HuH-7 (cell line): ENCODE results near the gene RAD23B.

Experiments used
- DNase-seq: peaks from one replicate; pipeline ENCODE4 v3.0.0; 2011; ENCODE audit warnings: low spot score

Gene RAD23B

DNA sequence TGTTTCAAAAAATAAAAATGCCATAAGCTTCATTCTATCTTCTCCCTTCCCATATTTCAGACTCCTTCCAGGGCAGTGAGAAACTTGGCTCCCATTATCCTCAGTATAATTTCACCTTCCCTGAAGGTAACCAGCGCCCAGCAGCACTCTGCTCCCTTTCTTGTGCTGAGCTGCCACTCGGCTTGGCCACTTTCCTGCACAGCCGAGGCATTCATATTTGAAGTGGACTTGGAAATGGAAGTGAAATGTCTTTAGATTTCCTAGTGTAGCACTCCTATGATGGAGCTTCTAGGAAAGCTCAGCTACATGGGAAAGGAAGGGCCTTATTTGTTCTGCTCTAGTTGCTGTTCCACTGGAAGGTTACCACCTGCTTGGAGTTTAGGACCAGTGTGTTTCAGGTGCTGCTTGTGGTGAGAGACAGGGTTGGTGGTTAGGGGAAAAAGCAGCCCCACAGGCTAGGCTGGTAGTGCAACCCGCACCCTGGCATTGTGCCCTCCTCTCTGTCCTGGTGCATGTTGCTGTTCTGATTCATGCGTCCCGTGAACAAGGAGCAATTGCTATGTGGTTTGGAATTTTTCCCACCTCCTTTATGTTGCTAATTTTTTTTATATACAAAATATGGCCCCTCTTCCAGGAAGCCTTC is 53.8 kb downstream of the RAD23B start:
- DNase-seq, result no peak

DNA sequence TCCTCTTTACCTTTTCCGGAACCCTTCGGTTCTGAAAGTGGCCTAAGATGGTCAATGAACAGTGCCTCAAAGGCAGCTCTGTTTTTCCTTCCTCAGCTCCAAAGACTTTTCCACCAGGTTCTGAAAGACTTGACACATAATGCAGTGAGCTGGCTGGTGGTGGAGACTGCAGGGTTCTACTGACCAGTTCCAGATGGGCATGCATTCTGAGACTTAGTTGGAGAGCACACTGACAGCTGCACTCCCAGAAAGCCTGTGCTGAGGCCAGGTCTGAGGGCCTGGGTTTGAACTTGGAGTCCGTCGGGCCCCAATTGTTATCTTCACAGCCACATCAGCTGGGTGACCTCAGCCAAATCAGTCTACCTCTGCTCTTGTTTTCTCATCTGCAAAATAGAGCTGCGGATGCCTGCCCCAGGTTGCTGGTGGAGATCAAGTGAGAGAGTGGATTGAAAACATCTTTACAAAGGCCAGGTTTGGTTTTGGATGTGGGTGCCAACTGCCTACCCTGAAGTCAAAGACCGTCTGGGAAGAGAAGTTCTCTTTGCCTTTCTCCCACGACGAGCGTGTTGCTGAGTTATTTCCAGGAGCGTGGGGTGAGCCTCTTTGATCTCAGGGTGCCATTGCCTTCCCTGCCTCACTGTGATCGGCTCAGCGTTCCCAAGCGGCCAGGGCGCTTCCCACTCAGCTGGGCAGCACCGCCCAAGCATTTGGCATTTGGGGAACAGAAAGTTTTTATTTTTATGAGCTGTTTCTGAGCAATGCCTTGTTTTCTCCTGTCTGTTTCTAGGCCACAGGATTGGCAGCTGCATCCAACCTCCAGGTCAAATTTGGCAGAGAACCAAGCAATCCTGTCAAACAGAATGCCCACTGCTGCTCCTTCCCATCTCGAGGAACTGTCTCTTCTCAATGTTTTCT is 54.9 kb downstream of the RAD23B start:
- DNase-seq, result no peak

DNA sequence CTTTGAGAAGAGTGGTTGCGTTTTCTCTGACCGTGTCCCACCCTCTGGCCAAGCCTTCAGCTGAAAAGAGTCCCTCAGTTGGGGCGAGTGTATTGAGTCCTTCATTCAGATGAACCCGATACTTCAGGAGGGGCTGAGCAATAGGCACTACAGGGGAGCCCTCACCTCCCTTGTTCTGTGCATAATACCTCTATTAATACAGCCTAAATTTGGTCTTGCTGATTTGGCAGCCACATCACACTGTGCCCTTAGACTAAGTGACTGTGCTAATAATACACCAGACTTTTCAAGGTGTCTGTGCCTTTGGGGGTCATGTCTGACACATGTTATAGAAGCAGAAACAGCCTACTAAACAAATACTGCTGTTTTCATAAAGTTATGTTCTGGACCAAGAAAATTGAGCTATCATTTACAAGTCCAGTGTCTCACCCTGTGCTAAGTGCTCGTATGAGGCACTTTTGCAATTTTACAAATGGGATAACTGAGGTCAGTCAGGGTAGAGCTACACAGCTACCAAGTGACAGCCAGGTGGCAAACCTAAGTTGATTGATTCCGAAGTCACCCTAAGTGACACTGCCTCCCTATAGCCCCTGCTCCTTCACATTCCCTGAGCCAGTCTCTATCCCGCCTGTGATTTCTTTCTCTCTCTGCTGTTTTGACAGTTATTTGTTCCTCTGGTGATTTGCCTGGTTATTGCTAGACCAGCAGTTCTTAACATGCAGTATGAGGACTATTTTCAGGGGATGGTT is 56.0 kb downstream of the RAD23B start:
- DNase-seq, result no peak

DNA sequence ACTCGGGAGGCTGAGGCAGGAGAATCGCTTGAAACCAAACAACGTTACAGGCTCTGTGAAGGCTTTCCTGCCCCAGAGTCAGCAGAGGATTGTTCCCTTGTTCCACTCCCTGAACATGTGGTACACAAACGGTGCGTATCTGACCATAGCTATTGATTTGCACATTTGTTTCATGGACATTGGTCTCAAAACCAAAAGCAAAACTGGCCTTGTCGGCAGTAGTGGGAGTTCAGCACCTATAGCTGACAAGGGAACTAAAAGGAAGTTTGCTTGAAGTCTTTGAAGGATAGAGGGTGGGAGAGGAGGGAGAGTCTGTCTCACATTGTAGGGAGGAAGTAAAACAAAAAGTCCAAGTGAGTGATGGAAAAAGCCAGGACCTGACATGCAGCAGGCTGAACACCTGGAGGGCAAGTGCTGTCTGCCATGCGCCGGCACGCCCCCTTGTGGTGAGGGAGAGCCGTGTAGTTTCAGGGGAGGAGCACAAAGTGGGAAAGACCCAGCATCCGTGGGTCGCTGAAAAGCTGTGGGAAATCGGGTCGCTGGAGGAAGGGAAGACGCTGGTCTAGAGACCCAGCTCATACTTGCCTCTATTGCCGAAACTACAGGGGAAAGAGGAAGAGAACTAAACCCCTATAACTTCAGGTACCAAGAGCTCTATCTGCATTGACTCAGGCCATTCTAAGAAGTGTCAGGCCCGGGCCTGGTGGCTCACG is 58.0 kb downstream of the RAD23B start:
- peak; percentile 80 for DNase-seq

DNA sequence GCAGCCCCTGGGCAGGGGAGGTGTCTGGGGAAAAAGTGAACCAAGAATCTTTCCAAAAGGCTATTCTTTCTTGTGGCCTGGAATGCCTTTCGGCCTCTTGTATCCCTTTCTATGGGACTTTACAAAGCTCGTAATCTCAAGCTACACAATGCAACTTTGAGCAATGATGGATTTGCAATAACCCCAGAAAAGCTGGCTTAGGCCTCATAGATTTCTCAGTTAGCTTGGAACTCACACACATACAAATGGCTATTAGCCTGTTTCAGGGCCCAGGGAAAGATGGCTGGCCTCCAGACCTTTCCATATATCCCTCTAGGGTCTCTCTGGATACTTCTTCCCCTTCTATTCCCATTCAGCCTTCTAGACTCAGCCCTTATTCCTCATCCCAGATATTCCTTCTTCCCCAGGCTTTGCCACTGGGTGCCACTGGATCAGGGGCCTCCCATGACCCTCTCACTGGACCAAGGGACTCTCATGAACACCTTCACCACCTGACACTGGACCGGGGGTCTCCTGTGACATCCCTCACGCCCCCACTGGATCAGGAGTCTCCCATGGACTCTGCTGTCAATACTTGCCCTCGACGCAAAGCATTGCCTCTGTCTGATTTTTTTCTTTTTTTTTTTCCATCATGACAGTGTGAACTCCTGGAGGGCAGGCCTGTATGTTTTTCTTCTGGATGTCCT is 59.5 kb downstream of the RAD23B start:
- DNase-seq, result no peak

DNA sequence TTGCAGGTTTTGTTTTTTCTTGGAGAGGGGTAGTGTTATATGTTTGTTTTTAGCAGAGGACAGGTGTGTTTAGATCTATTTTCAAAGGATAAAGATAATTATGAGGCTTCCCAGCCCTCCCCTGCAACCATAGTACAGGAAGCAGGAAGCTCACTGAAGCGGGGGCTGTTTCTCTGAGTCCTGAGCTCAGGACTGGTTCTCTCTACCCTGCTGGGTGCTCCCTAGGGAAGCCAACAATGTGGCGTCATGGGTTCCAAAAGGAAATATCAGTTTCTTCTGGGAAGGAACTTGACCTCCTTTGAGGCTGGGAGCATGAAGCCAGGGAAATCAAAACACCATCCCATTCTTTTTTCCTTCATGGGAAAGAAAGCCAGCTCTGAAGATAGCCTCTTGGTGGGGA is 62.2 kb downstream of the RAD23B start:
- DNase-seq, result no peak

DNA sequence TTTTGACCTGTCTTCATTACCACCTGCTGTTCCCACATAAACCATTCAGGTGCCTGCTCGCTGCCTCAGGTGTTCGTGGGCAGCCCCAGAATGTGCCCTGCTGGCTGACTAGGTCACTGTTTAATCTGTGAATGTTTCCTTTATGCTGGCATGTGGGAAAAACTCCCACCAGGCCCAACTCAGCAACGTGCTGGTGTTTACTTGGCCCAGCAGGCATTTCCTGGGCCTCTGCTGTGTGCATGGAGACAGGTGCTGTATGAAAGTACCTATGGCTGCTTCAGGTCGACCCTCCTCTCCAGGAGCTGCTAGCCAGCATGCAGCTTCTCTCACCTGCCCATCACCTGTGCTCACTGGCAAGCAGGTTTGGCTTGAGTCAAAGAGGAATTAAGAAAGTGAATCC is 65.8 kb downstream of the RAD23B start:
- no peak for DNase-seq

DNA sequence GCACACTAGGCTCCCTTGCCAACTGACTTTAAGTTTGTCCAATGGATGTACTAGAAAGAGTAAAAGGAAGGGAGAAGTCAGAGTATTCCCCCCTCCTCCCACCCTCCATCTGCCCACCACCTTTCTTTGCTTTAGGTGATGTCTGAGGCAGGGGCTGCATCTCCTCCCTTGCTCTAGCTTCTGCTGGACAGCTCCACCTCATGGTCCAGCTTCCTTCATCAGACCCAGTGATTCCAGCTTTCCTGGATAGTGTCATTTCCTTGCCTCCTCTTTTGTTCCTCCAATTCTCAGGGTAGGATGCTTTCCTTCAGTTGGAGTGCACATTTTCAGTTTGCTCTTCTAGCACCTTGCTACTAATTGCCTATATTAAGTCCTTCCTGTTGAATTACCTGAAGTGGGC is 67.4 kb downstream of the RAD23B start:
- no peak for DNase-seq

DNA sequence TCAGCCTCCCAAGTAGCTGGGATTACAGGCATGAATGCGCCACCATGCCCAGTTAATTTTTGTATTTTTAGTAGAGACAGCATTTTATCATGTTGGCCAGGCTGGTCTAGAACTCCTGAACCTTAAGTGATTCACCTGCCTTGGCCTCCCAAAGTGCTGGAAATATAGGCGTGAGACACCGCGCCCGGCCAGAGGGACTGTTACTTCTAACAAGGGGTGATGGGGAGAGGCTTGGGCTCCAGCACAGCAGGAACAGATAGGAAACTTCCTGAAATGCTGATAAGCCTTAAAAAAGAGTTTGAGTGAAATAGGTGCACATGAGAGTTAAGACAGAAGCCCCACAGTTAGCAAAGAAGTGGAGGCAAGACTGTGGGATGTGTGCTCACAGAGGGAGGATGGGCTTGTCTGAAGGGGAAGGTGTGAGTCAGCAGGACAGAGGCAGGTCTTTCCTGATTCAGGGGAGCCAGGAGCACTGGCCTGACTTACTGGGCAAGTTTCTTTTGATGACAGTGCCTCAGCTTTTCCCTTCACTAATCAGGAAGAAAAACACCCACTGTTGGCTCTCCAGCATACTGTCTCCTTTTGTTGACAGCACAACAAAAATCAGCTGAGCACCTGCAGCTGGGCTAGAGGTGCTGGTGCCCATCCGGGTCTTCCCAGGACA is 68.4 kb downstream of the RAD23B start:
- no peak for DNase-seq

DNA sequence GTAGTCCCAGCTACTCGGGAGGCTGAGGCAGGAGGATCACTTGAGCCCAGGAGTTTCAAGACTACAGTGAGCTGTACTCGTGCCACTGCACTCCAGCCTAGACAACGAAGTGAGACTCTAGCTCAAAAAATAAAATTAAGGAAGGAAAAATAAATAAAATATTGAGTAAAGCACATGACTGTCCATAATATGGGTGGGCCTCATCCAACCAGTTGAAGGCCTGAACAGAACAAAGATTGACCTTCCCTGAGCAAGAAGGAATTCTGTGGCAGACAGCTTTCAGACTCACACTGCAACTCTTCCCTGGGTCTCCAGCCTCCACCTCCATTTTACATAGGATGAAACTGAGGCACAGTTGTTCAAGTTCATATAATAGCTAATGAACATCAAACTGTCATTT is 72.3 kb downstream of the RAD23B start:
- DNase-seq, result no peak

DNA sequence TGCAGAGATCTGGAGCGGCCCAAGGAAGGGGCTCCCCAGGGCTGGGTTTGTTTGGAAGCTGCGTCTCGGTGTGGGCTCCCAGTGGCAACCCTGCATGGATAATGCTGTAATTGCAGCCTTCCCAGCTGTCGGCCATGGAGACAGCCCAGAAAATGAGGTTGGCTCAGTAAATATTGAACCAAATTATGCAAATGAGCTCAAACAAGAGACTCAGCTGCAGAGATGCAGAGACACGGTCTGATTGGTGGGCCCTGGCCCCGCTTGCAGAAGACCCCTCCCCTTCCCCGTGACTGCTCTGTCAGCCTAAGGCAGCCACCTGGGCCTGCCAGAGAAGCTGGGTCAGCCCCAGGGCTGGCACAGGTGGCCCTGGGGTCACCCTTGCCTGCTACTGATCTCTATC is 75.9 kb downstream of the RAD23B start:
- DNase-seq, result no peak

DNA sequence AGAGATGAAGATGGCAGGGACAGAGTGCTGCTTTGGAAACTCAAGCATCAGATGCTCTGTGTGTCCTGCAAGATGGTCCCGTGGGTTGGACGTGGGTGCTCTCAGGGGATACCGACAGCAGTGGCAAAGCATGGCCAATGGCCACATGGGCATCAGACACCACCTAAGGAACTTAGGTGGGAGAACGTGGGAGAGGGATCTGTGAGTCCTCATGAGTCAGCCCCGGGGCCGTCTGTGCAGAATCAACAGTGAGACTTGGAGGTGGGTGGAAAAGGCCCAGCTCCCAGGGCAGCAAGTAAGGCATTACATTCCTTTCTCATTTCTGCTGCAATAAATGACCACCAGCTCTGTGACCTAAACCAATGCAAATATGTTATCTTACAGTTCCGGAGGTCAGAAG is 77.0 kb downstream of the RAD23B start:
- no peak for DNase-seq

DNA sequence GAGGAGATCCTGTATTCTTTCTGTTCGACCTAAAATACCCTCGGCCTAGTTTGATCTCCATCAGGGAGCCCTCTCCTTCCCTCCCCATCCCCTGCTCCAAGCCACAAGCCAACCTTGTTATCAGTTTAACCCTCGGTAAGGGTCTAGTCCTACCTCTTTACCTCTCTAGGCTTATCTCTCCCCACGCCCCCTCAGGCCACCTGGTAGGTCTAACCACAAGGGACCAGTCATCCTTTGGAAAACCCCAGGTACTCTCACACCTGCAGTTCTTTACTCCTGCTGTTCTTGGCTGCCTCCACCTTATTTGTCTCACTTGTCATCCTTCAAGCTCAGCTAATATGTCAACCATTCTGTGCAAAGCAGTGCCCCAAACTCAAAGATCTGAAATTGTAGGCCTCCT is 78.7 kb downstream of the RAD23B start:
- no peak for DNase-seq

DNA sequence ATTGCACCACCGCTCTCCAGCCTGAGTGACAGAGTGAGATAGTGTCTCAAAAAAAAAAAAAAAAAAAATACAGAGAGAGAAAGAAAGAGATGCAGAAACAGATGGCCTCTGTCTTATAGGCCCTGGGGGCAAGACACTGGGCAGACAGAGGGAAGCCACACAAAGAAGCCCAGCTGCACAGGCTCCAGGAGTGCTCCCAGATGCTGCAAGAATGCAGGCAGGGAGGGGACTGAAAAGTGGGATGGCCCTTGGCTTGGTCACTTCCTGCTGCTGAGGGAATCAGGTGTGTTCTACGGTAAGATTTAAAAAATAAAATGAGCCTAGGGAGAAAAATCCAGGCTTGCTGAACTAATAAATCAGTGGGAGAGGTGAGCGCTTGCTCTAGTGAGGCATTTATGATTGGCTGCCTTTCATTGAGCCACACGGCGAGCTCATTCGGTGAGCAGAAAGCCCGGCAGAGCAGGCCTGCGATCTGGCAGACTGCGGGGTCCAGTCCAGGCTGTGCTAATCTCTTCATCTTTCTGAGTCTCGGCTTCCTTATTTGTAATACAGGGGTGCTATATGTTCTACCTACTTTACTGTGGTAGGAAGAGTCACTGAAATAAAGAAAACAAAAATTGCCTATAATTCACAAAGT is 80.6 kb downstream of the RAD23B start:
- DNase-seq, result no peak

DNA sequence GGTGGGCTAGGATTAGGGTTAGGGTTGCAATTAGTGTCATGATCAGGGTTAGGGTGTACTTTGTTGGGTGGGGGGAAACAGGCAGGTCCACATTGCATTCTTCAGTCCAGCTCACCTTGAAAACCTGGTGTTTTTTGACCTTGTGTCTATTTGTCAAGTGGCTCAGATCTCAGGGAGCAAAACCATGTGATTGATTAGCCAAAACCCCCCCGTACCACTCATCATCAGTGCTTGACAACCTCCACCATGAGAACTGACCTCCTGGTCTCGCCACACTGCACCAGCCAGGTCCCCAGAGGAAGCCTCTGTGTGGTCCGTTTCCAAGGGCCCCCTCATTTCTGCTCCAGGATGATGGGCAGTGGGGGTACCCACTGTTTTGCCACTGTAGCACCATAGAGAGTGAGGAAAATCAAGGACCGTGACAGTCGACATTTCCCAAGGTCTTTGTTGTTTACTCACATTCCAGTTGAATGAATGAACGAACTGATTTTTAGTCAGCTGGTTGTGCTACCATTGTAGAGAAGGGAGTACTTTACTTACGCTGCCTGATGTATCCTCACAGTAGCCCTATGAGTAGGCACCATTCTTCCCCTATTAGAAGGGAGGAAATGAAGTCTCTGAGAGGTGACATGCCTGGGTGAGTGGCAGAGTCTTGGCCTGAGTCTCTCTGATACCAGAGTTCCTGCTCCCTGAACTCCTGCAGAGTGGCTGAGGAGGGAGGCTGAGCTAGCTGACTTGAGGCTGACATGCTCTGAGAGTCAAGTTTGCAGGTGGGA is 84.8 kb downstream of the RAD23B start:
- no peak for DNase-seq

DNA sequence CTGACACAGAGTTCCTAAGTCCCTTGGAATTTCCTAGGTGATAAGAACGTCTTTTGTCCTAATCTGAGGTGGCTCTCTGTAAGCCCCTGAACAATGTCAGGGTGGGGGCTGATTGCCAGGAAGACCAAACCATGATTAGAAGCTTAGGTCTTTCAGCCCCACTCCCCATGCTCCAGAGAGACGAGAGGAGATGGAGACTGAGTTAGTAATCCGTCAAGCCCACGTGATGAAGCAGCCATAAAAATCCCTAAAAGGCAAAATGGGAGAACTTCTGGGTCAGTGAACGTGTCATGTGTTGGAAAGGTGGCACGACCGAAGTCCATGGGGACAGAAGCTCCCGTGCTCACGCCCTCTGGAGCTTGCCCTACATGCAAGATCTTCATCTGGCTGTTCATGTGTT is 85.6 kb downstream of the RAD23B start:
- DNase-seq, result no peak

DNA sequence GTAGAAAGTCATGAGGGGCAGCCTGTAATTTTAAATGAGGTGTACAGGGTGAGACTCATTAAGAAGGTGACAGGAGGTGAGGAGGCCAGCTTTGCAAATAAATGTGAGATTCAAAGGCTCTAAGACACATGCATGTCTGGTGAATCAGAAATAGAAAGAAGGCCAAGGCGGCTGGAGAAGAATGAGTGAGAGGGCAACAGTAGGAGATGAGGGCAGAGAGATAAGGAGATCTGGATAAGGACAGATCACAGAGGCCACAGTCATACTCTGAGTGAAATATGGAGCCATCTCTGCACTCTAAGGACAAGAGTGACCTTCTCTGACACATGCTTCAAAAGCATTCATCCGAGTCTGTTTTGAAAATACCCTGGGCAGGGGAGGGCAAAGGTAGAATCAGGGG is 90.7 kb downstream of the RAD23B start:
- DNase-seq, result no peak

DNA sequence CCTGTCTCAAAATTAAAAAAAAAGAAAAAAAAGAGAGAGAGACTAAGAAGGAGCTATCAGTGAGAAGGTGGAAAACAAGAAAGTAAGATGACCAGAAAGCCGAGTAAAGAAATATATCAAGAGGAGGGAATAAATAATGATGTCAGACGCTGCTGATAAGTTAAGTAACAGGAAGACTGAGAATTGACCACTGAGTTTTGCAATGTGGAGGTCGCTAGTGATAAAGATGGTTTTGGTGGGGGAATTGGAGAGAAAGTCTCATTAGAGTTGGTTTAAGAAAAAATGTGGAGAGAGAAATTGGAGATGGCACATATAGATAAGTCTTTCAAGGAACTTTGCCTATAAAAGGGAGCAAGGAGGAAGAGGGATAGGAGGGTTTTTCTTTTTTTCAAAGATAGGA is 91.9 kb downstream of the RAD23B start:
- no peak for DNase-seq

DNA sequence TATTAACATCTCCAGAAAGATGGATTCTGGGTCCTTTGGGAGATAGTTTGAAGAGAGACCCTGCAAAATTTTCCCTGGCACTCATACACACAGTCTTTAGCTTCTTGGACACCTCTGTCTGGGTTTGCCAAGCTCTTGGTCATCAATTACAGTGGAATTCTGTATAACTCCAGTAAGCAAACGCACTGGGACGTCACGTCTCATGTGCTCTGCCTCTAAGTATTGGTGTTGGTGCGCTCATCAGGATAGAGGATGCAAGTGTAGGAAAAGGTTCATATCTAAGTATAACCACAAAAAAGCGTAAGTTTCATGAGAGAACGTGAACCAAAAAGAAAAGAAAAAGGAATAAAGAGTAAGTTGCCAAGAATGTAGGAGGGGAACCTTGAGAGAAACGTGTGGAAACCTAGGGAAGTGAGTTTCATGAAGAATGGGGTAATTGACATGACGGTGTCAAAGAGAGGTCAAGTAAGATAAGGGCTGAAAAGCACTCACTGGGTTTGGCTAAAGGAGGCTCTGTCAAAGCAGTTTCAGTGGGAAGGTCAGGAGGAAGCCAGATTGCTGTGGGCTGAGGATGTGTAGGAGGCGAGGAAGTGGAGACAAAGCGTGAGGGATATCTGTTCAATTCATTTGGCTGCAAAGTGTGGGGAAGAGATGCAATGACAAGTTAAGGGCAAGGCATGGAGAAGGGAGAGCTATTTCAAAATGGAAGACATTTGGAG is 92.7 kb downstream of the RAD23B start:
- DNase-seq, result no peak
